GM12801 (cell line): ENCODE results near the gene PPP2R3A.

Experiments used
- TF ChIP-seq, protein P1 (sequence below): IDR thresholded peaks from one replicate; pipeline ENCODE4 v1.5.1; 2011; ENCODE audit warnings: control low read depth; ENCODE audit not compliant: insufficient read length; ENCODE audit errors: extremely low read depth

The PPP2R3A gene

DNA sequence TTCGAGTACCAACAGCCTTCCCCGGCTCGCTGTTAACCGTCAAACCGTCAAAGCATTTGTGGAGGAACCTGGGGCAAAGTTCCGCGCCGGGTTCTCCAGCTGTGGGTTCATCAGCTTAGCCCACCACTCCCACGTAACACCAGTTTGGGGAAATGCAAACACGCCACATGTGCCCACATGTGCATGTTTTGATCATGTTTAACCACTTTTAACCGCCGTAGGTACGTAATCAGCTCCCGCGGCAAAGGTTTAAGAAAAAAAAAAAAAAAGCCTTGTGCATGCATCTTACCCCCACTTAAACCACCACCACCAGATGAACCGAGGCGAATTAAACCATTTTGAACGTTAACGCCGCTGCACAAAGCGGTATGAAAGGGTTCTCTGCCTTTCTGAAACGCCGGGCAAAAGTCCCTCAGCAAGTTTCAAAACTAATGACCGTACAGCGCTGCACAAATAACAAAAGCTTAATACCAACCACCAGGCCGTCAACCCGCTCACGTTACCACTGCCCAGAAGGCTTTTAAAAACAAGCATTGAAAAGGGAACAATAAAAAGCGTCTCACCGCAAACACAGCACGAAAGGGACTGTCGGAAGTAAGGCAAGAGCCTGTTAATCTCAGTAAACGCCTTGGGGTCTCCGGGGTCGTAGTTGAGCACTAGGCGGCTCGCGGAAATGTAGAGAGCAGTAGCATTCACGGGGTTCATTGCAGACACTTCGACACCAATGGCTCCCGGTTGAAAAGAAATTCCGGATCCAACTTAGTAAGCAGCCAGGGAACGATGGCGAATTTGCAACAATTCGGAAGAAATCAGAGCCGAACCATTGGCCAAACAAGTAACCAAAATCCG, 229.1 kb downstream of the PPP2R3A start:
- TF ChIP-seq, protein P1, sequence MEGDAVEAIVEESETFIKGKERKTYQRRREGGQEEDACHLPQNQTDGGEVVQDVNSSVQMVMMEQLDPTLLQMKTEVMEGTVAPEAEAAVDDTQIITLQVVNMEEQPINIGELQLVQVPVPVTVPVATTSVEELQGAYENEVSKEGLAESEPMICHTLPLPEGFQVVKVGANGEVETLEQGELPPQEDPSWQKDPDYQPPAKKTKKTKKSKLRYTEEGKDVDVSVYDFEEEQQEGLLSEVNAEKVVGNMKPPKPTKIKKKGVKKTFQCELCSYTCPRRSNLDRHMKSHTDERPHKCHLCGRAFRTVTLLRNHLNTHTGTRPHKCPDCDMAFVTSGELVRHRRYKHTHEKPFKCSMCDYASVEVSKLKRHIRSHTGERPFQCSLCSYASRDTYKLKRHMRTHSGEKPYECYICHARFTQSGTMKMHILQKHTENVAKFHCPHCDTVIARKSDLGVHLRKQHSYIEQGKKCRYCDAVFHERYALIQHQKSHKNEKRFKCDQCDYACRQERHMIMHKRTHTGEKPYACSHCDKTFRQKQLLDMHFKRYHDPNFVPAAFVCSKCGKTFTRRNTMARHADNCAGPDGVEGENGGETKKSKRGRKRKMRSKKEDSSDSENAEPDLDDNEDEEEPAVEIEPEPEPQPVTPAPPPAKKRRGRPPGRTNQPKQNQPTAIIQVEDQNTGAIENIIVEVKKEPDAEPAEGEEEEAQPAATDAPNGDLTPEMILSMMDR: no peak

DNA sequence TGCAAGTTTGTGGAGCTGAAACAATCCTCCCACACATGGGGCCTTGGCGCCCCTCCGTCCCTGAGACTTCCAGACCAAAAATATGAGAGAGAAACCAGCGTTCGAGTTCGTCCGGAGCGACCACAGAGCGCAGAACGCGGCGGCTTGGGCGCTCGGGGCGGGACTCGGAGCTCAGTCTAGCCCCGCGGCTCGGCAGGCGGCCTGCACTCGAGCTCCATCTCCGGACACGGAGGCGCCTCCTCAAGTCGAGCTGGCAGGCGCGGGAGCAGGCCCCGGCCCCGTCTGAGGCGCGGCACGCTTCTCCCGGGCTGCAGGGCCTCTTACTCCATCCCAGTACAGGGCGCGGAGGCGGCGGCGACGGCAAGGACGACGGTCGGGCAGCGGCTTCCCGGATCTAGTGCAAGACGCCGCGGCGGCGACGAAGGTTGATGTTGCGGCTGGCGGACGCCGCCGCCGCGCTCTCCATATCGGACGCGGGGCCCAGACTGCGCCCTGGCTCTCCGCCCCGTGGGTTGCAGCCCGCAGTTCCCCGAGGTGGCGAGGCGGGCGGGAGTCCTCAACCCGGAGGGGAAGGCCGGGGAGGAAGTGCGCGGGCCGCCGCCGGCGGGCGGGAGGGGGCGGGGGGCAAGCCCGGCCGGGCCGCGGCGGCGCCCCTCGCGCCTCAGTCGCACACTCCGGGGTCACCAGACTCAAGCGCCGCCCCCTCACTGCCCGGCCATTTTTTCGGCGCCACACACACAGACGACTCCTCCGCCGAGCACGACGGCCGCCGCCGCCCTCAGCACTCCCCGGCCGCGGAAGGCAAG, 229.9 kb downstream of the PPP2R3A start:
- TF ChIP-seq, protein P1: no peak

DNA sequence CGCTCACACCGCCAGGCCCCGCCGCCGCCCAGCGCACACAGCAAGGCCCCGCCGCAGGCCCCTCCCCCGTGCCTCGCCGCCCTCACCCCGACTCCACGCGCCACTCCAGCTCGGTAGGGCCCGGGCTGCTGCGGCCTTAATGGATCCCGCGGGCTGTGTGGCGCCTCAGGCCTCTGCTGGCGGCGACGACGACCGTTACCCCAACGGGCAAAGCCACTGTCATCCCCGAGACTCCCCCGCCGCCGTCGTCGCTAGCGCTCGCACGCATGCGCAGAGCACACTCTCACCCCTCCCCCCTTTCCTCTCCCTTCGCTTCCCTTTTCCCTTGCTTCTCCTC, 230.5 kb downstream of the PPP2R3A start, which contains the start of gene MSL2:
MSL2 (minus strand) TSS at position 272 of the 337 bp plus-strand sequence. CDS start 1,222 bp downstream, outside the sequence.
- TF ChIP-seq, protein P1: no peak

DNA sequence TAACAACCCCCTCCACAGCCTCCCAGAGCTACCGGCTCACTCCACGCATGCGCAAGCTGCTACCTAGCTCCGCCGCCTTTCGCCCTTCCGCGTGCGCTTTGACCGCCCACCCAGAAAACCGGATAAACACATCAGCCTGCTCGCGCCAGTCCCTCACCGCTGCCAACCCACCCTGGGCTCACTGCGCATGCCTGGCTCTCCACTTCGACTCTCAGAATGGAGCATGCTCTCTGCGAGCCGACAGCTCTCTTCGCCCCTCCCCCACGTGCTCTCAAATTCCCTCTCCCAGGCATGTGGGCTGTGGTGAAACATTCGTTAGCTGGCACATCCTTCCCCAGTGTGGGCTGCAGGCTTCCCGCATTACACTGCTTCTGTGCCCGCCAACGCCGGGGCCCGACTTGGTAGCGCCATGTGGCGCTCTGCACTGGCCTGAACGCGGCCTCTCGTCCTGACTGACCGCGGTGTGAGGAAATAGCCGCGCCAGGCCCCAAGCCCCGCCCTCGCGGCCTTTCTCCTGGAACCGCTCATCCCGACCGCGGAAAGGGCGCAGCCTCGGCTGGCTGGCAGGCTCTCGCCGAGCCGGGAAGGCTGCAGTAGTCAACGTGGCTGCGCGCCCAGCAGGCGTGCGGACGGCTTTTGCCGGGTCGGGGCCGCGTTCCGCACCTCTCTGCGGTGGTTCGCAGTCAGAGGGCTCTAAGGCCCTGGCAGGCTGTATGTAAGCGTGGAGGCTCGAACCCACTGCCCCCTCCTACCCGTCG, 231.1 kb downstream of the PPP2R3A start:
- TF ChIP-seq, protein P1: no peak

DNA sequence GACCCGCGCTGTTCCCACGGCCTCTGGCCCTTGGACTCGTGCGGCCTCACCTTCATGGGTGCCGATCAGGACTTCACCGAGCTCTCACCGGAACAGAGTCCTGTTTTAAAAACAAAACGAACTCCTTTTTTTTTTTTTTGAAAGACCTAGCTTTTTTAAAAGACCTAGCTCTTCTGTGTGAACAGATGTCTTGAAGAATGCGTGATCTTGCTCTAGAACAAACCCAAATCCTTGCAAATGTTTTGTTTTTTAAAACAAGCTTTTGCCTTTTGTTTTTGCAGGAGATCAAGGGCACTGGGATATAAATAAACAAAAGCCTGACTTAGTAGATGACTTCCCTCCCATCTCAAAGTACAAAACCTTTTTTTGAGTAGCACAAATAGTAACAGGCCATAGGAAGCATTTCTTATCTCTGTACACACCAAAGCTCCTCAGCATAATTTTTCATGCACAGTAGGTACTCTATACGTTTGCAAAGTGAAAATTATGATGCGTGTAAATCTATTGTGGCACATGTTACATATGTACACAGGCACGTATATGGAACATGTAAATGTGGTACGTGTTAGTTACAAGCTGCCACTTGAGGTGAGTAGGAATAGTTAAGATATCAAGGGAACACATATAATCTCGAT, 231.7 kb downstream of the PPP2R3A start:
- TF ChIP-seq, protein P1: no peak
